ENCODE results near the gene AQP11. TPM values are rescaled to one million over a fixed set of nuclear protein-coding genes. Genes with fewer than 3 reads are reported as not detected.

AQP11 gene
- total RNA-seq, 1 experiment from 2014 or later = 12.7 TPM

- no peaks in the 10 kb centered on the region for H3K9me3 Mint-ChIP-seq (ENCODE audit: unreplicated experiment)
- Histone ChIP-seq H3K4me3 (ENCODE audit: low read depth, low read length) (no peak overlapping the region), H3K9me3 (peaks cover 10% of the 10 kb centered on the region; the same call in 1 of the 2 replicates), H3K36me3 (ENCODE audit: control insufficient read depth, insufficient read depth, low read length) (0 out of 2 replicates have a peak, but pooled peaks cover 2% of the 10 kb centered on the region), H3K4me1 (peaks cover 3% of the 10 kb centered on the region; the same call in 1 of the 2 replicates), H3K27me3 (replicated peaks; ENCODE audit: control insufficient read depth, insufficient read depth, low read length) (no peaks in the 10 kb centered on the region)
- DNase-seq = no peak
- CTCF ChIA-PET = interaction anchor here (0.9 to 2.5 kb wide), 6 partner anchors 12 to 420 kb away, joined by 4 to 28 read pairs (median 12); partner anchors contain the start of gene MYO7A
- no peak overlapping the region for H3K4me3 Mint-ChIP-seq (ENCODE audit: unreplicated experiment)
- no peak overlapping the region for H3K27ac Mint-ChIP-seq (ENCODE audit: unreplicated experiment)
- no peak for TF ChIP-seq CTCF (IDR thresholded peaks at IDR 0.05; ENCODE audit: insufficient read depth in 1 of 2, low read depth in 1 of 2, low read length in 1 of 2, severe bottlenecking in 1 of 2, unreplicated experiment in 1 of 2)
- no TSS peak for BruUV-seq (replicated peaks)
- H3K36me3 Mint-ChIP-seq (ENCODE audit: insufficient read depth, unreplicated experiment) = no peaks in the 10 kb centered on the region
- H3K27me3 Mint-ChIP-seq (ENCODE audit: insufficient read depth, unreplicated experiment) = no peaks in the 10 kb centered on the region
- intact Hi-C loops (cut with micrococcal nuclease; ENCODE audit: unreplicated experiment) = loop anchor here (5.0 to 10.0 kb wide), 2 partner anchors 232 to 420 kb away; partner anchors contain the start of gene MYO7A
- POLR2A ChIA-PET = no interaction called here
- peaks cover 6% of the 10 kb centered on the region for H3K4me1 Mint-ChIP-seq (ENCODE audit: low read depth, unreplicated experiment)
Measured at GRCh38 chr11:77547047-77547836, 42.5 kb upstream of the AQP11 start.

GRCh38 chr11:77547863-77548551 is 41.7 kb upstream of the AQP11 start:
- 0 out of 2 replicates have a peak, but pooled peaks cover 2% of the 10 kb centered on the region for H3K36me3 ChIP-seq (ENCODE audit: control insufficient read depth, insufficient read depth, low read length)
- no peak overlapping the region for H3K27ac Mint-ChIP-seq (ENCODE audit: unreplicated experiment)
- no peaks in the 10 kb centered on the region for H3K27me3 Mint-ChIP-seq (ENCODE audit: insufficient read depth, unreplicated experiment)
- H3K4me1 Mint-ChIP-seq (ENCODE audit: low read depth, unreplicated experiment) = peaks cover 6% of the 10 kb centered on the region
- DNase-seq = peak; percentile 62 to 75
- peak; percentile 73 to 74 for TF ChIP-seq CTCF (IDR thresholded peaks at IDR 0.05; ENCODE audit: insufficient read depth in 1 of 2, low read depth in 1 of 2, low read length in 1 of 2, severe bottlenecking in 1 of 2, unreplicated experiment in 1 of 2)
- H3K27me3 ChIP-seq (replicated peaks; ENCODE audit: control insufficient read depth, insufficient read depth, low read length) = no peaks in the 10 kb centered on the region
- H3K4me3 Mint-ChIP-seq (ENCODE audit: unreplicated experiment) = no peak overlapping the region
- H3K9me3 ChIP-seq = peaks cover 10% of the 10 kb centered on the region; the same call in 1 of the 2 replicates
- H3K36me3 Mint-ChIP-seq (ENCODE audit: insufficient read depth, unreplicated experiment) = no peaks in the 10 kb centered on the region
- POLR2A ChIA-PET = interaction anchor here (0.6 kb wide), 2 partner anchors 69 to 144 kb away, joined by 3 to 4 read pairs; no protein-coding TSS in a partner anchor
- BruUV-seq (replicated peaks) = no TSS peak
- CTCF ChIA-PET = interaction anchor here (0.6 to 2.5 kb wide), 19 partner anchors 12 to 420 kb away, joined by 3 to 28 read pairs (median 4); partner anchors contain the start of genes AQP11 and MYO7A
- H3K9me3 Mint-ChIP-seq (ENCODE audit: unreplicated experiment) = no peaks in the 10 kb centered on the region
- intact Hi-C loops (cut with micrococcal nuclease; ENCODE audit: unreplicated experiment) = loop anchor here (1.0 to 10.0 kb wide), 6 partner anchors 33 to 421 kb away; partner anchors contain the start of genes MYO7A and PAK1
- H3K4me3 ChIP-seq (ENCODE audit: low read depth, low read length) = no peak overlapping the region
- peaks cover 3% of the 10 kb centered on the region; the same call in 1 of the 2 replicates for H3K4me1 ChIP-seq

Measured in Caco-2 (cell line).